ENCODE results near the gene COPS7A. TPM values are rescaled to one million over a fixed set of nuclear protein-coding genes. Genes with fewer than 3 reads are reported as not detected.
A peak's percentile ranks its signal among the peaks of the same experiment; 100 is the strongest.

Gene COPS7A
- polyA plus RNA-seq, 3 donors from 2014 or later, result 34.1 to 62.1 (median 45.6) TPM

DNA sequence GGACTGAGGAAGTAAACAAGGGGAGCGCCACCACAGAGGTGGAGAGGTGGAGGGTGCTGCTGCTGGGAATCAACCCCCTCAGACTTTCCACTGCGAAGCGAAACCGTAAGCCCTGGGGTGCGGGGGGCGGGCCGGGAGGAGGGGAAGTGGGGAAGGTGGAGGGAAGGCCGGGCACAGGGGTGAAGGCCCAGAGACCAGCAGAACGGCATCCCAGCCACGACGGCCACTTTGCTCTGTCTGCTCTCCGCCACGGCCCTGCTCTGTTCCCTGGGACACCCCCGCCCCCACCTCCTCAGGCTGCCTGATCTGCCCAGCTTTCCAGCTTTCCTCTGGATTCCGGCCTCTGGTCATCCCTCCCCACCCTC lies 48.5 kb downstream of the COPS7A start, which contains the start of gene LAG3:
Gene LAG3 (plus strand): TSS at position 190 of the 365 bp plus-strand sequence. CDS start 333 bp downstream, outside the sequence.
- H3K9me3 Mint-ChIP-seq, result no peaks in the 10 kb centered on the region
- DNase-seq, result no peak
- peaks cover 6 to 10% of the 10 kb centered on the region in 2 donors for H3K4me1 Mint-ChIP-seq
- H3K27ac Mint-ChIP-seq, result peak within 1 kb of the TSS in 3 of 6 donors; percentile 75 to 84 (median 80)
- H3K36me3 Mint-ChIP-seq, result no peaks in the 10 kb centered on the region
- peaks cover 8 to 15% (median 9%) of the 10 kb centered on the region in 3 donors for H3K27me3 Mint-ChIP-seq (ENCODE audit: low read depth in 3 of 3)
- H3K4me3 Mint-ChIP-seq, result peak within 1 kb of the TSS in 4 of 5 donors; percentile 22 to 73 (median 28)

DNA sequence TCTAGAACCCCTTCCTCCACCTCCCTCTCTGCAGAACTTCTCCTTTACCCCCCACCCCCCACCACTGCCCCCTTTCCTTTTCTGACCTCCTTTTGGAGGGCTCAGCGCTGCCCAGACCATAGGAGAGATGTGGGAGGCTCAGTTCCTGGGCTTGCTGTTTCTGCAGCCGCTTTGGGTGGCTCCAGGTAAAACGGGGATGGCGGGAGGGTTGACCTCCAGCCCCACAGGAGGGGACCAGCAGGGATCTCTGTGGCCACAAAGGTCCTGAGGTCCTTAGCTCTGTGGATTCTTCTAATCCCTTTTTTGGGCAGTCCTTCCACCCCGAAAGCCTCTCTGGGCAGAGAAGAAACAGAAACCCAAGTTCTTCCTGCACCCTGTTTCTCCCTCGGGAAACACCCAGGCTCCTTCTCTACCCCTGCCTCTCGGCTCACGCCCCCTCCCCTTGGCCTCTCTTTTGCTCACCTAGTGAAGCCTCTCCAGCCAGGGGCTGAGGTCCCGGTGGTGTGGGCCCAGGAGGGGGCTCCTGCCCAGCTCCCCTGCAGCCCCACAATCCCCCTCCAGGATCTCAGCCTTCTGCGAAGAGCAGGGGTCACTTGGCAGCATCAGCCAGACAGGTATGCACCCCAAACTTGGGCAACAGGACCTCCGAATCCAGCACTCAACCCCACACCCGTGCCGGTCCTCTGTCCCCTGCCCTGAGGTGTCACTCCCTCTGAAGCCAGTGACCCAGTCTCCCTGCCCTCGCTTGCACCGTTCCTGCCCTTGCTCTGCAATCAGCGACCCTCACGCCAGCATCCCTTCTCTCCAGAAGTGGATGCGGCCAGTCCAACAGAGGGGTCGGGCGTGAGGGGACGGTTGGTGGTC lies 49.1 kb downstream of the COPS7A start:
- DNase-seq, result no peak
- peak overlapping the region in 2 of 6 donors; percentile 70 to 76 for H3K27ac Mint-ChIP-seq
- H3K4me1 Mint-ChIP-seq, result peaks cover 0 to 6% of the 10 kb centered on the region in 2 donors
- peak overlapping the region in 2 of 5 donors; percentile 26 to 73 for H3K4me3 Mint-ChIP-seq
- peaks cover 6 to 17% (median 8%) of the 10 kb centered on the region in 3 donors for H3K27me3 Mint-ChIP-seq (ENCODE audit: low read depth in 3 of 3)
- no peaks in the 10 kb centered on the region for H3K36me3 Mint-ChIP-seq
- H3K9me3 Mint-ChIP-seq, result no peaks in the 10 kb centered on the region

DNA sequence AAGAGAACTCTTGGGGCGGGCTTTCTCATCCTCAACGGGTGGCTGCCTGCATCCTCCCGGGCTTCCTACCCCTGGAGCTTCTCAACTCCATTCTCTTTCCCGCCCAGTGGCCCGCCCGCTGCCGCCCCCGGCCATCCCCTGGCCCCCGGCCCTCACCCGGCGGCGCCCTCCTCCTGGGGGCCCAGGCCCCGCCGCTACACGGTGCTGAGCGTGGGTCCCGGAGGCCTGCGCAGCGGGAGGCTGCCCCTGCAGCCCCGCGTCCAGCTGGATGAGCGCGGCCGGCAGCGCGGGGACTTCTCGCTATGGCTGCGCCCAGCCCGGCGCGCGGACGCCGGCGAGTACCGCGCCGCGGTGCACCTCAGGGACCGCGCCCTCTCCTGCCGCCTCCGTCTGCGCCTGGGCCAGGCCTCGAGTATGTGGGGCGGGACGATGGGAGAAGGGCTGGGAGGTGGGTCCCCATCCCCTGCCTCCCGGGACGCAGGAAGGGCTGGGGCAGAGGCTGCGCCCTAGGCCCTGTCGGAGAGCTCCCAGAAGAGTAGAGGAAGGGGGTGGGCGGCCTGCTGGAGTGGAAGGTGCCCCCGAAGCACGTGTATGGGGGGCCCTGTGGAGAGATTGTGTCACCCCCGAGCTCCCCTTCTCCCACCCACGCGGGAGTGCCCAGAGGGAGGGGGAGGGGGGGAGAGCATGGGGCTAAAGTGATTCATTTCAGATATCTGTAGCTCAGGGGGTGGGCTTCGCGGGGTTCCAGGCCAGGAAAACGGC lies 49.9 kb downstream of the COPS7A start:
- DNase-seq, result no peak
- Mint-ChIP-seq H3K36me3 (no peaks in the 10 kb centered on the region), H3K27ac (peak overlapping the region in 2 of 6 donors; percentile 93 to 96), H3K4me3 (peak overlapping the region in 1 of 5 donors; percentile 90), H3K27me3 (ENCODE audit: low read depth in 3 of 3) (peaks cover 9 to 15% (median 13%) of the 10 kb centered on the region in 3 donors), H3K9me3 (no peaks in the 10 kb centered on the region), H3K4me1 (peaks cover 6 to 11% of the 10 kb centered on the region in 2 donors)

DNA sequence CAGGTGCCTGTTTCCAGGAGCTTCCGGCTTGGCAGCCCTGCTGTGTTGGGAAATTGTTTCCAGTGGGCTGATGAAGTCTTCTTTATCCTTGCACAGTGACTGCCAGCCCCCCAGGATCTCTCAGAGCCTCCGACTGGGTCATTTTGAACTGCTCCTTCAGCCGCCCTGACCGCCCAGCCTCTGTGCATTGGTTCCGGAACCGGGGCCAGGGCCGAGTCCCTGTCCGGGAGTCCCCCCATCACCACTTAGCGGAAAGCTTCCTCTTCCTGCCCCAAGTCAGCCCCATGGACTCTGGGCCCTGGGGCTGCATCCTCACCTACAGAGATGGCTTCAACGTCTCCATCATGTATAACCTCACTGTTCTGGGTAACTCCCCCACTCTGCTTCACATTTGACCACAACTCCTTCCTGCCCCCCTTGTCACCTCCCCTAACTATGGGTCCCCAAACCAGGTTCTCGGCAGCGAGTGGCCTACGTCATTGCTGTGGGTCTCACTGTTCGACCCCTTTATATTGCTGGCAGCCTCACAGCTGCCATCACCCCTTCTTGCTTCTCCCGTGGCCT lies 50.7 kb downstream of the COPS7A start:
- DNase-seq, result peak in 1 of 3 donors; percentile 76
- Mint-ChIP-seq H3K4me1 (peaks cover 11 to 14% of the 10 kb centered on the region in 2 donors), H3K27ac (peak overlapping the region in 5 of 6 donors; percentile 28 to 96 (median 78)), H3K9me3 (no peaks in the 10 kb centered on the region), H3K27me3 (ENCODE audit: low read depth in 3 of 3) (peaks cover 8 to 17% (median 12%) of the 10 kb centered on the region in 3 donors), H3K4me3 (peak overlapping the region; percentile 40 to 90 (median 45)), H3K36me3 (no peaks in the 10 kb centered on the region)

DNA sequence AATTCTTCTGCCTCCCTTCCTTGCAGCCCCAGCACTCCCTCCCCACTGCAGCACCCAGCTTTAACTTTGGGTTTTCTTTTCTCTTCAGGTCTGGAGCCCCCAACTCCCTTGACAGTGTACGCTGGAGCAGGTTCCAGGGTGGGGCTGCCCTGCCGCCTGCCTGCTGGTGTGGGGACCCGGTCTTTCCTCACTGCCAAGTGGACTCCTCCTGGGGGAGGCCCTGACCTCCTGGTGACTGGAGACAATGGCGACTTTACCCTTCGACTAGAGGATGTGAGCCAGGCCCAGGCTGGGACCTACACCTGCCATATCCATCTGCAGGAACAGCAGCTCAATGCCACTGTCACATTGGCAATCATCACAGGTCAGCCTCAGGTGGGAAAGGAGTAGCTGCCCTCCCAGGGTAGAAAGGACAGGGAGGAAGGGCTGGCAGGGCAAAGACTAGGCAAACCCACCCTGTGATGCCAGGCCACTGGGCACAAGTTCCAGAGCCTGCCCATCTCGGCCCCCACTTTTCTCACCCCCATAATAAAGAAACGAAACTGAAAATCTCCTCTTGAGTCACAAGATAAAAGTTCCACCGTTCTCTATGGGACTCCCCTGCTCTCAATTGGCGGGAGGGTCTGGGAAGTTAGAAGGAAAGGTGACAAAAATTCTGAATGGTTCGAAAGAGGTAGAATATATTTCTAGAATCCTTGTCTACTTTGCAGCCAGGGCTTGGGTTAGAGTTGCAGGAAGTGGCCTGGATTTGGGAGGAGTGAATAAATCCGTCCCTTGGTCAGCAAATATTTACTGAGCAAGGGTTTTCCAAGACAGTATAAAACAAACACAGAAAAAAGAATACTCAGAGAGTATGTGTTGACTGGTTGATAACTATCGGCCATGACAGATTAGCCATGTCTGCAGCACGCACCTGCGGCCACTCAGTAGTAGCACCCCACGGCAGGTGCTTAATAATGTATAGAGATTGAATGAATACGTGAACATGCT lies 51.6 kb downstream of the COPS7A start:
- H3K27ac Mint-ChIP-seq, result peak overlapping the region in 4 of 6 donors; percentile 67 to 96 (median 86)
- no peaks in the 10 kb centered on the region for H3K9me3 Mint-ChIP-seq
- no peaks in the 10 kb centered on the region for H3K36me3 Mint-ChIP-seq
- H3K4me3 Mint-ChIP-seq, result peak overlapping the region in 2 of 5 donors; percentile 40 to 90
- H3K4me1 Mint-ChIP-seq, result peaks cover 11 to 14% of the 10 kb centered on the region in 2 donors
- no peak for DNase-seq
- H3K27me3 Mint-ChIP-seq (ENCODE audit: low read depth in 3 of 3), result peaks cover 8 to 16% (median 12%) of the 10 kb centered on the region in 3 donors

DNA sequence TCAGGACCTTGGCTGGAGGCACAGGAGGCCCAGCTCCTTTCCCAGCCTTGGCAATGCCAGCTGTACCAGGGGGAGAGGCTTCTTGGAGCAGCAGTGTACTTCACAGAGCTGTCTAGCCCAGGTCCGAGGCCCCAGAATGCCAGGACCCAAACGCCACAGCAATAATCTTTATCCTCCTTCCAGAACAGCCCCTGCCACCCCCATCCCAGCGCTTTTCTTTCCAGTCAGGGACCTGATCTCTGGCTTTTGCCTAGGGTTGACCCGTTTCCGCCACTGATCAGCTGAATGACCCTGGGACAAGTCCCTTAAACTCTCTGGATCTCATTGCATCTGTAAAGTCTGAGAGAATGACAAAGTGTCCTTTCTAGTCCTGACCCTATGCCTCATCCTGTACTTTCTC lies 53.5 kb downstream of the COPS7A start:
- H3K9me3 Mint-ChIP-seq, result no peaks in the 10 kb centered on the region
- H3K27ac Mint-ChIP-seq, result no peak overlapping the region
- peaks cover 11 to 14% of the 10 kb centered on the region in 2 donors for H3K4me1 Mint-ChIP-seq
- no peak for DNase-seq
- H3K4me3 Mint-ChIP-seq, result peak overlapping the region in 1 of 5 donors; percentile 4
- H3K27me3 Mint-ChIP-seq (ENCODE audit: low read depth in 3 of 3), result peaks cover 7 to 14% (median 9%) of the 10 kb centered on the region in 3 donors
- H3K36me3 Mint-ChIP-seq, result no peaks in the 10 kb centered on the region

DNA sequence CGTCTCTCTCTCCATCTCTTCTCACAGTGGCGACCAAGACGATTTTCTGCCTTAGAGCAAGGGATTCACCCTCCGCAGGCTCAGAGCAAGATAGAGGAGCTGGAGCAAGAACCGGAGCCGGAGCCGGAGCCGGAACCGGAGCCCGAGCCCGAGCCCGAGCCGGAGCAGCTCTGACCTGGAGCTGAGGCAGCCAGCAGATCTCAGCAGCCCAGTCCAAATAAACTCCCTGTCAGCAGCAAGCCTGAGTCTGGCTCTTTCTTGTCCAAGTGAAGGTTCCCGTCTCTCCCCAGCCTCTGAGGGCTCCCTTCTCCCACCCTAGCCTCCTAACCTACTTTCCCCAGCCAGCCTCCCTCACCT lies 54.3 kb downstream of the COPS7A start:
- Mint-ChIP-seq H3K4me1 (peaks cover 11 to 14% of the 10 kb centered on the region in 2 donors), H3K36me3 (no peaks in the 10 kb centered on the region), H3K27me3 (ENCODE audit: low read depth in 3 of 3) (peaks cover 7 to 13% (median 9%) of the 10 kb centered on the region in 3 donors), H3K4me3 (peak overlapping the region; percentile 79 to 88 (median 81)), H3K27ac (peak overlapping the region in 2 of 6 donors; percentile 9 to 72), H3K9me3 (no peaks in the 10 kb centered on the region)
- DNase-seq, result no peak

DNA sequence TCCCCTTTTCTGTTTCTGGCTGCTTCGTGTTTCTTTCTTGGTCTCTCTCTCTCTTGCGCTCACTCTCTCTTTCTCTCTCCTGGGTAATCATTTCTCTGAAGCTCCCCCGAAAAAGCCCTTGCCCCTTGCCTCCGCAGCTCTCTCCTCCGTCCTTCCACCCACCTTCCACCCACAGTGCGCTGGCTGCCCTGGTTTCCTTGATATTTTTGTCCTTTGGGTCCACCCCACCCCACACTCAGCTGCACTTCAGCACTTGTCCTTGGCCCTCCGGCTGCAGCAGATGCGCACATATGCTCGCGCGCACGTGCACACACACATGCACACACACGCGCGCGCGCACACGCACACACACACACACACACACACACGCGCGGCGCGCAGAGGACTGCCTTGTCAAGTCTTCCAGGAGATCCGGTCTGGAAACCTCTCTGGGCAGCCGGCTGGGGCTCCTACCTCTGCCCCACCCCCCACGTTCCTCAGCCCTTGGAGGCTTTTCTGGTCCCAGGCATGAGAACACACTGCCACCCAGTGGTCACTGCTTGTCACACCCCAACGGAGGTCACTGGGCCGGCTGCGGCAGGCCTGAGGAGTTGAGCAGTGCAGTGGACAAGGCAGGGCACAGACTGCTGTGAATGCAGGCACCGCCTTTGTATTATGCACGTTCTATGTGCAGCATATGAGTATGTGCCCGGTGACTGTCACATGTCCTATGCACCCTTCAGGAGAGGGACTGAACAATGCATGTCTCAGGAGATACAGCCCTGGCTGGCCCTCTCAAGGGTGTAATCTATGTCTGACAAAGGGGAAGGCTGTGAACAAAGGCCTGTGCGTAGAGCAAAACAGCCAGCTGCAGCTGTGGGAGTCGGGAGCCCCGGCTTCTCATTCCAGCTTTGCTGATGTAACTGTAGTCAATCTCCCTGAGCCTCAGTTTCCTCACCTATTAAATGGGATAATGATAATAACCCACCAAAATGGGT lies 55.0 kb downstream of the COPS7A start:
- no peaks in the 10 kb centered on the region for H3K36me3 Mint-ChIP-seq
- peaks cover 11 to 14% of the 10 kb centered on the region in 2 donors for H3K4me1 Mint-ChIP-seq
- H3K27me3 Mint-ChIP-seq (ENCODE audit: low read depth in 3 of 3), result peaks cover 7 to 11% (median 9%) of the 10 kb centered on the region in 3 donors
- peak; percentile 82 to 87 (median 84) for DNase-seq
- peak overlapping the region; percentile 79 to 88 (median 81) for H3K4me3 Mint-ChIP-seq
- peak overlapping the region in 5 of 6 donors; percentile 9 to 72 (median 65) for H3K27ac Mint-ChIP-seq
- no peaks in the 10 kb centered on the region for H3K9me3 Mint-ChIP-seq

DNA sequence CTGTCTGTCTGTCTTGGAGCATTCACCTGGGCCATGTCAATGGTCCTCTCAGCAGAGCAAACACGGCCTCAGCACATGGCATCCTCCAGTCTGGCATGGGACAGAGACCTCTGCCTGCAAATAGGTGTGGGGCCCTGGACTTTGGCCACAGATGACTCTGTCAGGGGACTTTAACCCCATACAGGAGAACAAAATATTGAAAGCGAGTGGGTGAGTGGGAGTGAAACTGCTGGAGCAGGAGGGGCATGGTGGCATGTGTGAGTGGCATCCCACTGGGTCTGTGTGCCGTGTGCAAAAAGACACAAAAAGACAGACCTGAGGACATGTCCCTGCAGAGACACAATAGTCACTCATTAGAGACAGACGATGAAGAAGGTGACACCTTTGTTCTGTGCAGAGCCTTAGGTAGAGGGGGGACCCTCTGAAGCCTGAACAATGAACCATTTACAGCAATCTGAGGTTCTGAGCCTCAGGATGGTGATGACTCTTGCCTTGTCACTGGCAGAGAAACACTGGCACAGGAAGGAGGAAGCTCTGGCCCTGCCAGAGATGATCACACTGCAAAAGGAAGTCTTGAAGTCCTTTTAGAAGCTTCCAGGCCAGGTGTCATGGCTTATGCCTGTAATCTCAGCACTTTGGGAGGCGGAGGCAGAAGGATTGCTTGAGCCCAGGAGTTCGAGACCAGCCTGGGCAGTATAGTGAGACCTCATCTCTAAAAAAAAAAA lies 56.0 kb downstream of the COPS7A start:
- Mint-ChIP-seq H3K27me3 (ENCODE audit: low read depth in 3 of 3) (peaks cover 7 to 9% (median 8%) of the 10 kb centered on the region in 3 donors), H3K4me1 (peaks cover 10 to 11% of the 10 kb centered on the region in 2 donors), H3K27ac (no peak overlapping the region), H3K36me3 (no peaks in the 10 kb centered on the region), H3K4me3 (no peak overlapping the region), H3K9me3 (no peaks in the 10 kb centered on the region)
- DNase-seq, result no peak

DNA sequence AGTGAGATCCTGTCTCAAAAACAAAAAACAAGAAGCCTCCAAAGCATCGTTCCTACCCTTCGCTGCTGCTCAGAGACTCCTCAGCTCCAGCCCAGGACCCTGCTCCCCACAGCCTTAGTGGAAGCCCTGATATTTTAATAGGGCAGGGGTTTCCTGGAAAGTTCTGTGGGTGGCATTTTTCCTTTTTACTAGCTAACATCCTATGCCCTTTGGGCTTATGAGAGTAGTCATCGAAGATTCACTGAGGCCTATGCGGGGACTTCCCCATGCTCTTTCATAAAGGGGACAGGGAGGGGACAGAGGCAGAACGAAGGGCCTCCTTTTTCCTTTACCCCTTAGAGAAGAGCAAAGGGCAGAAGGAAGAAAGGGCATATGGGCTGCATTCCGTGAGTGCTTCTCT lies 56.7 kb downstream of the COPS7A start:
- H3K9me3 Mint-ChIP-seq, result no peaks in the 10 kb centered on the region
- H3K36me3 Mint-ChIP-seq, result no peaks in the 10 kb centered on the region
- peaks cover 8 to 11% of the 10 kb centered on the region in 2 donors for H3K4me1 Mint-ChIP-seq
- no peak overlapping the region for H3K27ac Mint-ChIP-seq
- H3K4me3 Mint-ChIP-seq, result no peak overlapping the region
- DNase-seq, result no peak
- H3K27me3 Mint-ChIP-seq (ENCODE audit: low read depth in 3 of 3), result peaks cover 7 to 9% (median 7%) of the 10 kb centered on the region in 3 donors
